ENCODE data around the gene SPDYE6. TPM values are rescaled to one million over a fixed set of nuclear protein-coding genes. Genes with fewer than 3 reads are reported as not detected.
"Not testable (repeated sequence)": the region's sequence is repeated elsewhere in the genome, so short reads cannot be mapped to it uniquely, and the experiment has no call there.

The SPDYE6 gene, protein sequence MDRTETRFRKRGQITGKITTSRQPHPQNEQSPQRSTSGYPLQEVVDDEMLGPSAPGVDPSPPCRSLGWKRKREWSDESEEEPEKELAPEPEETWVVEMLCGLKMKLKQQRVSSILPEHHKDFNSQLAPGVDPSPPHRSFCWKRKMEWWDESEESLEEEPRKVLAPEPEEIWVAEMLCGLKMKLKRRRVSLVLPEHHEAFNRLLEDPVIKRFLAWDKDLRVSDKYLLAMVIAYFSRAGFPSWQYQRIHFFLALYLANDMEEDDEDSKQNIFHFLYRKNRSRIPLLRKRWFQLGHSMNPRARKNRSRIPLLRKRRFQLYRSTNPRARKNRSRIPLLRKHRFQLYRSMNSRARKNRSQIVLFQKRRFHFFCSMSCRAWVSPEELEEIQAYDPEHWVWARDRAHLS
- not detected in 2 replicates for total RNA-seq (2012; rRNA removed)
- not detected in 2 replicates for polyA plus RNA-seq (2012; rRNA removed)
- polyA plus RNA-seq (2012; cell fraction: cytosol; rRNA removed): not detected in 2 replicates
- polyA plus RNA-seq (2012; cell fraction: nucleus; rRNA removed; ENCODE audit: low replicate concordance): not detected in 2 replicates
- percentile 8 among the genes with signal in this experiment for Bru-seq, nascent RNA
- percentile 14 among the genes with signal in this experiment for BruChase-seq, experiment 1, labeled RNA remaining after a 6-hour chase
- percentile 13 among the genes with signal in this experiment for BruChase-seq, experiment 2, labeled RNA remaining after a 2-hour chase
- long read RNA-seq, partial matches to known transcripts: 0 of 5 reads
- long read RNA-seq, other reads (novel, unspliced or antisense): 5 of 5 reads

DNA sequence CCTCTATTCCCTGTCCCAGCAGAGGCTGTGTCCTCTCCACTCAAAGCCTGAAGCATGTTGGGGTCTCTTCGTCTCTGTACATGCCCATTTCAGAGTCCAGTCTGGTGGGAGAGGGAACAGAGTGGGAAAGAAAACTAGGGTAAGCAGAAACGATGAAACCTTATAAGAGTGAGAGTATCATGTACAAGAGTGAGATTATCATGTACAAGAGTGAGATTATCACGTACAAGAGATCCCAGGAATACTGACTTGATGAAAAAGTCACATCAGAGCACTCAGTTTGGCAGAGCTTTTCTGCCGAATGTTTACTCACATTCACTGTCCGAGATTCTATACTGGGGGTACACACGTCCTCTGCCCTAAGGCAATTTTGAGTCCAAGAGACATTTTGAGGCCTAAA lies at the start of gene SPDYE6:
TSS of gene SPDYE6 (minus strand) at position 101 of the 400 bp plus-strand sequence. CDS start 421 bp downstream, outside the sequence.
- H3K4ac ChIP-seq (ENCODE audit: low read depth, low read length); H3K4me3 ChIP-seq (ENCODE audit: insufficient read depth, low read depth, low read length); H3K9ac ChIP-seq (ENCODE audit: low read depth, low read length); H3K4me1 ChIP-seq (ENCODE audit: control insufficient read depth, insufficient read depth, low read length); H4K8ac ChIP-seq (ENCODE audit: low read depth in 2 of 2, low read length in 2 of 2); H3K27ac ChIP-seq (ENCODE audit: insufficient read depth, low read length); H4K5ac ChIP-seq (ENCODE audit: low read depth, low read length); H3K9me1 ChIP-seq (ENCODE audit: insufficient read depth, low read length); H2AFZ ChIP-seq (replicated peaks; ENCODE audit: low read length, poor library complexity); H3K36me3 ChIP-seq (ENCODE audit: control insufficient read depth, insufficient read depth, low read length); H3K23ac ChIP-seq (ENCODE audit: low read depth, low read length); in situ Hi-C loops (cut with MboI; ENCODE audit: low sequenced_read_pairs); H3K18ac ChIP-seq (ENCODE audit: low read depth, low read length); H4K20me1 ChIP-seq (ENCODE audit: insufficient read depth, low read length); H2BK120ac ChIP-seq (ENCODE audit: low read depth, low read length); H4K91ac ChIP-seq (ENCODE audit: insufficient read depth, low read depth, low read length); CTCF ChIA-PET; H3K79me1 ChIP-seq (ENCODE audit: low read depth in 1 of 2, low read length in 2 of 2); BruUV-seq (replicated peaks); H3K27me3 ChIP-seq (ENCODE audit: control insufficient read depth, insufficient read depth, low read length); intact Hi-C loops (cut with micrococcal nuclease); ATAC-seq (ENCODE audit: low read depth); dilution Hi-C loops (cut with HindIII; ENCODE audit: low sequenced_read_pairs, unreplicated experiment); H2BK20ac ChIP-seq (ENCODE audit: low read depth, low read length); POLR2A ChIA-PET (ENCODE audit: unreplicated experiment); H3K14ac ChIP-seq (replicated peaks; ENCODE audit: low read depth, low read length); H3K56ac ChIP-seq (ENCODE audit: extremely low read depth, insufficient read depth, low read length); H2AK5ac ChIP-seq (ENCODE audit: low read depth, low read length); H3K9me3 ChIP-seq (ENCODE audit: control insufficient read depth, insufficient read depth, low read length); H2BK15ac ChIP-seq (ENCODE audit: low read depth, low read length); DNase-seq; H3K4me2 ChIP-seq (ENCODE audit: low read depth, low read length); H2AK9ac ChIP-seq (replicated peaks; ENCODE audit: low read depth, low read length, poor library complexity); H2BK5ac ChIP-seq (ENCODE audit: low read depth, low read length, poor library complexity, severe bottlenecking): not testable (repeated sequence)
- WGBS, 2 experiments (ENCODE audit: extremely low coverage in 2 of 2, insufficient read length in 1 of 2): no CpG with 5 or more reads among the region's 6 CpGs

DNA sequence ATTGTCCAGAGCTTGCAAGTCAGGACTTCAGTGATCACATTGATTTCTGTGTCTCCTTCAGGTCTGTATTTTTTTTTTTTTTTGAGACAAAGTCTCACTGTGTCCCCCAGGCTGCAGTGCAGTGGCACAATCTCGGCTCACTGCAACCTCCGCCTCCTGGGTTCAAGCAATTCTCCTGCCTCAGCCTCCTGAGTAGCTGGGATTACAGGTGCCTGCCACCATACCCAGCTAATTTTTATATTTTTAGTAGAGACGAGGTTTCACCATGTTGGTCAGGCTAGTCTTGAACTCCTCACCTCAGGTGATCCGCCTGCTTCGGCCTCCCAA lies 48.6 kb upstream of the SPDYE6 start:
- H2BK20ac ChIP-seq (ENCODE audit: low read depth, low read length); H4K5ac ChIP-seq (ENCODE audit: low read depth, low read length); ATAC-seq (ENCODE audit: low read depth); H3K9me3 ChIP-seq (ENCODE audit: control insufficient read depth, insufficient read depth, low read length); DNase-seq; H2AK5ac ChIP-seq (ENCODE audit: low read depth, low read length); H3K4ac ChIP-seq (ENCODE audit: low read depth, low read length); intact Hi-C loops (cut with micrococcal nuclease); H3K23ac ChIP-seq (ENCODE audit: low read depth, low read length); H3K56ac ChIP-seq (ENCODE audit: extremely low read depth, insufficient read depth, low read length); H2BK120ac ChIP-seq (ENCODE audit: low read depth, low read length); H4K20me1 ChIP-seq (ENCODE audit: insufficient read depth, low read length); H3K4me2 ChIP-seq (ENCODE audit: low read depth, low read length); H3K27me3 ChIP-seq (ENCODE audit: control insufficient read depth, insufficient read depth, low read length); dilution Hi-C loops (cut with HindIII; ENCODE audit: low sequenced_read_pairs, unreplicated experiment); BruUV-seq (replicated peaks); H2AK9ac ChIP-seq (replicated peaks; ENCODE audit: low read depth, low read length, poor library complexity); H3K4me1 ChIP-seq (ENCODE audit: control insufficient read depth, insufficient read depth, low read length); H3K27ac ChIP-seq (ENCODE audit: insufficient read depth, low read length); H2AFZ ChIP-seq (replicated peaks; ENCODE audit: low read length, poor library complexity); H3K9ac ChIP-seq (ENCODE audit: low read depth, low read length); H3K18ac ChIP-seq (ENCODE audit: low read depth, low read length); H3K4me3 ChIP-seq (ENCODE audit: insufficient read depth, low read depth, low read length); POLR2A ChIA-PET (ENCODE audit: unreplicated experiment); H2BK15ac ChIP-seq (ENCODE audit: low read depth, low read length); in situ Hi-C loops (cut with MboI; ENCODE audit: low sequenced_read_pairs); H2BK5ac ChIP-seq (ENCODE audit: low read depth, low read length, poor library complexity, severe bottlenecking); H3K14ac ChIP-seq (replicated peaks; ENCODE audit: low read depth, low read length); H4K91ac ChIP-seq (ENCODE audit: insufficient read depth, low read depth, low read length); H3K9me1 ChIP-seq (ENCODE audit: insufficient read depth, low read length); H4K8ac ChIP-seq (ENCODE audit: low read depth in 2 of 2, low read length in 2 of 2): not testable (repeated sequence)
- Histone ChIP-seq H3K79me1 (ENCODE audit: low read depth in 1 of 2, low read length in 2 of 2) (peaks cover 14 to 24% of the 10 kb centered on the region in 2 experiments), H3K36me3 (ENCODE audit: control insufficient read depth, insufficient read depth, low read length) (peaks cover 55% of the 10 kb centered on the region)
- no CpG with 5 or more reads among the region's 5 CpGs for WGBS, 2 experiments (ENCODE audit: extremely low coverage in 2 of 2, insufficient read length in 1 of 2)
- CTCF ChIA-PET: interaction anchor here (0.5 to 1.4 kb wide), 2 partner anchors 8 to 719 kb away, joined by 3 to 5 read pairs; no protein-coding TSS in a partner anchor

All from IMR-90 (cell line).